Measurements from ENCODE around the gene MINAR1.

The MINAR1 gene

GRCh38 chr15:79431636-79432344 is at the start of gene MINAR1:
Gene MINAR1 (plus strand): TSS chr15:79432336. CDS start chr15:79456148, 23,812 bp downstream.
- no peak for DNase-seq (ENCODE audit: low read depth)
- no peak within 1 kb of the TSS; the same call in 1 of the 2 replicates for H3K4me3 ChIP-seq (ENCODE audit: low read depth, low read length)
- TF ChIP-seq CTCF (IDR thresholded peaks at IDR 0.05; ENCODE audit: low read depth, low read length, missing control alignments), result no peak

GRCh38 chr15:79394231-79394630 is 37.9 kb upstream of the MINAR1 start:
- no peak overlapping the region for H3K4me3 ChIP-seq (ENCODE audit: low read depth, low read length)
- no peak for DNase-seq (ENCODE audit: low read depth)
- no peak for TF ChIP-seq CTCF (IDR thresholded peaks at IDR 0.05; ENCODE audit: low read depth, low read length, missing control alignments)

- no peak for TF ChIP-seq CTCF (IDR thresholded peaks at IDR 0.05; ENCODE audit: low read depth, low read length, missing control alignments)
- H3K4me3 ChIP-seq (ENCODE audit: low read depth, low read length), result no peak overlapping the region
- no peak for DNase-seq (ENCODE audit: low read depth)
Measured at GRCh38 chr15:79396850-79397249, 35.3 kb upstream of the MINAR1 start.

GRCh38 chr15:79397269-79397910 is 34.7 kb upstream of the MINAR1 start:
- DNase-seq (ENCODE audit: low read depth), result no peak
- no peak for TF ChIP-seq CTCF (IDR thresholded peaks at IDR 0.05; ENCODE audit: low read depth, low read length, missing control alignments)
- no peak overlapping the region for H3K4me3 ChIP-seq (ENCODE audit: low read depth, low read length)

- no peak for TF ChIP-seq CTCF (IDR thresholded peaks at IDR 0.05; ENCODE audit: low read depth, low read length, missing control alignments)
- DNase-seq (ENCODE audit: low read depth), result no peak
- no peak overlapping the region for H3K4me3 ChIP-seq (ENCODE audit: low read depth, low read length)
Measured at GRCh38 chr15:79399606-79400005, 32.5 kb upstream of the MINAR1 start.

- no peak for DNase-seq (ENCODE audit: low read depth)
- TF ChIP-seq CTCF (IDR thresholded peaks at IDR 0.05; ENCODE audit: low read depth, low read length, missing control alignments), result no peak
- H3K4me3 ChIP-seq (ENCODE audit: low read depth, low read length), result no peak overlapping the region
Measured at GRCh38 chr15:79400650-79401049, 31.5 kb upstream of the MINAR1 start.

Measured in GM12864 (cell line).